ENCODE data around the gene PLEKHM1.

Gene PLEKHM1

GRCh38 chr17:45425125-45425983 lies 65.2 kb downstream of the PLEKHM1 start:
- no peak for DNase-seq

- no peak for DNase-seq
Measured at GRCh38 chr17:45424769-45425124, 65.8 kb downstream of the PLEKHM1 start.

- no peak for DNase-seq
Measured at GRCh38 chr17:45423975-45424335, 66.6 kb downstream of the PLEKHM1 start.

GRCh38 chr17:45423304-45423974 lies 67.1 kb downstream of the PLEKHM1 start:
- no peak for DNase-seq

GRCh38 chr17:45414990-45415881 lies 75.3 kb downstream of the PLEKHM1 start:
- DNase-seq = no peak

- no peak for DNase-seq
Measured at GRCh38 chr17:45413498-45413923, 77.0 kb downstream of the PLEKHM1 start.

GRCh38 chr17:45411348-45412105 lies 79.0 kb downstream of the PLEKHM1 start:
- no peak for DNase-seq

- DNase-seq = no peak
Measured at GRCh38 chr17:45410144-45411091, 80.1 kb downstream of the PLEKHM1 start.

GRCh38 chr17:45409659-45410076 lies 80.9 kb downstream of the PLEKHM1 start:
- no peak for DNase-seq

- no peak for DNase-seq
Measured at GRCh38 chr17:45408611-45409421, 81.7 kb downstream of the PLEKHM1 start.

- no peak for DNase-seq
Measured at GRCh38 chr17:45406107-45406506, 84.4 kb downstream of the PLEKHM1 start.

GRCh38 chr17:45405250-45406086 lies 85.1 kb downstream of the PLEKHM1 start:
- no peak for DNase-seq

- no peak for DNase-seq
Measured at GRCh38 chr17:45404870-45405249, 85.7 kb downstream of the PLEKHM1 start.

- no peak for DNase-seq
Measured at GRCh38 chr17:45403906-45404490, 86.5 kb downstream of the PLEKHM1 start.

GRCh38 chr17:45402916-45403315 lies 87.6 kb downstream of the PLEKHM1 start:
- DNase-seq = no peak

- no peak for DNase-seq
Measured at GRCh38 chr17:45398800-45399199, 91.7 kb downstream of the PLEKHM1 start.

- DNase-seq = no peak
Measured at GRCh38 chr17:45397796-45398195, 92.7 kb downstream of the PLEKHM1 start.

GRCh38 chr17:45396496-45397205 lies 93.9 kb downstream of the PLEKHM1 start:
- DNase-seq = no peak
